GM21381 (cell line): ENCODE measurements around the gene TRPM8.

ENCODE experiments used
- ATAC-seq: cut with Tn5 transposase; IDR thresholded peaks from one replicate; pipeline ENCODE4 v1.9.1; 2021; ENCODE audit warnings: mild to moderate bottlenecking, moderate library complexity; ENCODE audit not compliant: unreplicated experiment

Gene TRPM8

DNA sequence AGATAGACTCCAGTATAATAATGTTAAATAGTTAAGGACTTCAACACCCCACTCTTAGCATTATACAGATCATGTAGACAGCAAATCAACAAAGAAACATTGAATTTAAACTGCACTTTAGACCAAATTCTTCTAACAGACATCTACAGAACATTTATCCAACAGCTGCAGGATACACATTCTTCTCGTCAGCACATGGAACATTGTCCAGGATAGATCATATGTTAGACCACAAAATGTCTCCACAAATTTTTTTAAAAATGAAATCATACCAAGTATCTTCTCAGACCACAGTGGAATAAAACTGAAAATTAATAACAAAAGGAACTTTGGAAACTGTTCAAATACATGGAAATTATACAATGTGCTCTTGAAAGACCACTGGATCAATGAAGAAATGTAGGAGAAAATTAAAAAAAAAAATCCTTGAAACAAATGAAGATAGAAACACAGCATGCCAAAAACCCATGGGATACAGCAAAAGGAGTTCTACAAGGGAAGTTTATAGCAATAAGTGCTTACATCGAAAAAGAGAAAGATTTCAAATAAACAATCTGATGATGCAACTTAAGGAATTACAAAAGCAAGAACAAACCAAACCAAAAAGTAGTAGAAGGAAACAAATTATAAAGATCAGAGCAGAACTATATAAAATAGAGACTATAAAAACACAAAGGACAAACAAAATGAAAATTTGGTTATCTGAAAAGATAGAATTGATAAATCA lies 121.1 kb downstream of the TRPM8 start:
- no peak for ATAC-seq

DNA sequence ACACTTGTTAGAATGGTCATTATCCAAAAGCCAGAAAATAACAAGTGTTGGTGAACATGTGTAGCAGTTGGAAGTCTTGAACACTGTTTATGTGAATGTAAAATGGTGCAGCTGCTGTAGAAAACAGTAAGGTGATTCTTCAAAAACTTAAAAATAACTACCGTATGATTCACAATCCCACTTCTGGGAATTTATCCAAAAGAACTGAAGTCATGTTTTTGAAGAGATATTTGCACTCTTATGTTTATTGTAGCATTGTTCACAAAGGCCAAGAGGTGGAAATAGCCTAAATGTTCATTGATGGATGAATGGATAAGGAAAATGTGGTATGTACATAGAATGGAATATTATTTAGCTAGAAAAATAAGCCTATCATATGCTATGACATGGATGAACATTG lies 127.0 kb downstream of the TRPM8 start:
- ATAC-seq = no peak

DNA sequence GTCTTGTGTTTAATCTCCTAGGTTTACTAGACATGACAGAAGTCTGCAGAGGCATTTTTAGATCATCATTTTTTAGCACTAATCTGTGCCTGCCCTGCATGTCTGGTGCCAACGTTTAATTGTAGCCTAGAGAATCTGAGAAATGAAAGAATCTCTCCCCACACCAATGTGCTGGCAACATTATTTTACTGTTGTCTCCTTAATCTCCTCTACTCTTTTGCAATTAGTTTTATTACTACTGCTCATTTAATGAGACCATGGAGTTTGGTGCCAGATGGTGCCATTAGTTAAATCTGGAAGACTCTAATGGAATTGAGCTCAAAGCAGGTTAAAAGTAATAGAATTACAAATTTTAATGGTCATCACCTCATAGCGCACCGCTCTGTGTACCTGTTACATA lies 129.3 kb downstream of the TRPM8 start:
- no peak for ATAC-seq

DNA sequence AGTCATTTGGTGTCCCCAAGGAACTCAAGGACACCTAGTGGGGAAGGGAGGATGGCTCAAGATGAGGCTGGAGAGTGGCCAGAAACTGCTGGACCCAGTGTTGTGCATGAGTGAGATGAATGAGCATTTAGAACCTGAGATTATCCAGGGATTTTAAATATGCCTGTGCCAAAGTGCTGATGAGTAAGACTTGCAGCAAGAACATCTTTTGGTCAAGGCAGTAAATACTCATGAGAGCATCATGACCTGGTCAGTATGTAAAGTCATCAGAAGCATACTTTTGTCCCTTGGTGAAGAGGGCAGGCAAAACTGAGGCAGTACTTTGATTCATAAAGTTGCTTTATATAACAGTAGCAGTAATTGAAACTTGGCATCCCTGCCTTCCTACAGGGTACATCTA lies 130.2 kb downstream of the TRPM8 start:
- ATAC-seq = no peak

DNA sequence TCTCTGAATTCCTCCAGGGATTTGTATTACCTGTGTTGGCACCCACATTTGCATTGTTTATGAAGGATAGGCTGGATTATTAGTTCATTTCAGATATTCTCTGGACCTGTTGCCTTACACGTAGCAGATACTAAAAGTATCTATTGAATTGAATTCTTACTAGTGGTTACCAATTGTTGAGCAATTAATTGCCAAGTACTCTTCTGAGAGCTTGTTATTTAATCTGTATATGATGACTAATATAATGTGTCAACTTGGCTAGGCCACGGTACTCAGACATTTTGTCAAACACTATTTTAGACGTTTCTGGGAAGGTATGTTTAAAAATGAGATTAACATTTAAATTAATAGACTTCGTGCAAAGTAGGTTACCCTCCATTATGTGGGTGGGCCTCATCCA lies 130.9 kb downstream of the TRPM8 start:
- no peak for ATAC-seq

GRCh38 chr2:234050455-234051135 lies 133.4 kb downstream of the TRPM8 start, which contains the start of gene SPP2:
Gene SPP2, plus strand, starts transcription at chr2:234050702. Its CDS starts 85 bp downstream, at chr2:234050787.
- no peak for ATAC-seq

- ATAC-seq = no peak
Observed at GRCh38 chr2:234051374-234052070, 134.3 kb downstream of the TRPM8 start.

- no peak for ATAC-seq
Observed at GRCh38 chr2:234058881-234059280, 141.7 kb downstream of the TRPM8 start.

- ATAC-seq = no peak
Observed at GRCh38 chr2:234060236-234060635, 143.1 kb downstream of the TRPM8 start.

DNA sequence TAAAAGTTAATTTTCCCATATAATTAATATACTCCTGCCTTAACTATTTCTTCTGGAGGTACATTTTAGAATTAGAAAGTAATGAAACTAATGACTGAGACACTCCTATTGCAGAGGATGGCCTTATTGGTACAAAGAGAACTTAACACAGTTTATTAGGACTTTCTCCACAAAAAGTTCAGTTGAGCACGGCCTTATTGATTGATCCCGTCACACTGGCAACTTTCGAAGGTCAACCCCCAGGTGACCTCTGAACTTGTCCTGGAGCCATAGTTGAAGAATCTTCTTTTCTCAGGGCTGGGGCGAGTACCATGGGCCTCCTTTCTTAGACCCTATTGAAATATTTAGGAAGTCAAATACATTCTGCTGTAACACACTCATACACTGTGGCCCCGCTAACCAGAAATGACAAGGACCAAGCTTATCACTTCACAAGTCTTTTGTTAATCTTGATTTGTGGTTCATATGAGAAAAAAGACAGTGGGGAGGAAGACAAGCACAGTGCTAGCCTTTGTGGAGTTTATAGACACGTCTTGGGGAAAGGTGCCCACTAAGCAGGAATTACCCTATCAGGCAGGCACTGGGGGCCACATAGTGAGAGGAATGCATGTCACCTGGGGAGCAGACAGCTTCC lies 144.6 kb downstream of the TRPM8 start:
- ATAC-seq = no peak

DNA sequence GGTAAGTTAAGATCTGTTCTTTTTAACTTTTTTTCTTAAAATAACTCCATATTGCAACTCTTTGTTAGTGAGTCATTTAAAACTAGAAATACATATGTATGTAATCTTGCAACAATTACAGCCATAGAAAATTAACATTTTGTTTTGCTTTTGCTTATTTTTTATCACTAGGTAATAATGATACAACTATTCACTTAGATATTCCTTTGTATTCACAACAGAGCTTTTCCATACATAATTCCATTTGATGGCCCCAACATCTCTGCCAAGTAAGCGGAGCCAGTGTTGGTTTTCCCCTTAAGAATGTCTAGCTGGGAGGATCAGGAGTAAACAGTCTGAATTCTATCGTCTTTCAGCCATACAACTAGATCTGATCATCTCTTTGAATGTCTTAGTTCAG lies 149.4 kb downstream of the TRPM8 start:
- ATAC-seq = no peak
